OCI-LY1 (cell line): ENCODE results near the gene PPP1R14D.

Source experiments
- EZH2 ChIP-seq: fragments of 200-600 bp; sonication (generic), shearing (Covaris generic); IDR thresholded peaks from 2 replicates; pipeline ENCODE4 v1.8.0; 2017; ENCODE audit warnings: borderline replicate concordance, mixed run types, mild to moderate bottlenecking, antibody characterized with exemption, low read length, moderate library complexity, mixed read lengths
- TF ChIP-seq, protein P1 (sequence below): fragments of 200-600 bp; sonication (generic), shearing (Covaris generic); IDR thresholded peaks from 2 replicates; pipeline ENCODE4 v1.5.1; 2017; ENCODE audit warnings: mild to moderate bottlenecking, antibody characterized with exemption, low read length, moderate library complexity, mixed read lengths

DNA sequence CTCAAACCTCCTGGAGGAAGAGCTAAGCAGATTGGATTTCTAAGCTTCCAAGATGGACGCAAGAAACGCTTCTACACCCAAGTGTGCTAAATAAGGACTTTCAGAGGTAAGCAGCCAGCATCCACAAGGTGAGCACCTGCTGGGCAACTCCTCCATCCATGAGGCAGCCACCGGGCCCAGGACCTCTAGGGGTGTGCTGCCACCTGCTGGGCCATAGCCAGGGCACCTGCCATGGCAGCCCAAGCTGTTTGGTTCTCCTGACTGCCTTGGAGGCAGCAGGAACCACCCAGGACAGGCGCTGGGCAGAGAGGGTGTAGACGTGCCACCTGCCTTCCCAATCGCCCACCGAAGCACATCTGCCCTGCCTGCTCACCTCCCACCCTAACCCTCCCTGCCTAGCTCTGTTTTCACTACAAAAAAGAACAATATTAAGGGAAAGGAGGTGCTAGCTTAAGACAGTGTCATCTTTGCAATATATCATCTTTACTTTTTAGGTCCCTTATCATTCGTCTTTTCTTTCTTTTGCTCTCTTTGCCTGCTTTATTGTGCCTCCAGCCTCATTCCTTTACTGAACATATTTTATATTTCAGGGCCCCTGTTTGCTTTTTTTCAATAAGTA lies 45.8 kb downstream of the PPP1R14D start:
- TF ChIP-seq, protein P1, sequence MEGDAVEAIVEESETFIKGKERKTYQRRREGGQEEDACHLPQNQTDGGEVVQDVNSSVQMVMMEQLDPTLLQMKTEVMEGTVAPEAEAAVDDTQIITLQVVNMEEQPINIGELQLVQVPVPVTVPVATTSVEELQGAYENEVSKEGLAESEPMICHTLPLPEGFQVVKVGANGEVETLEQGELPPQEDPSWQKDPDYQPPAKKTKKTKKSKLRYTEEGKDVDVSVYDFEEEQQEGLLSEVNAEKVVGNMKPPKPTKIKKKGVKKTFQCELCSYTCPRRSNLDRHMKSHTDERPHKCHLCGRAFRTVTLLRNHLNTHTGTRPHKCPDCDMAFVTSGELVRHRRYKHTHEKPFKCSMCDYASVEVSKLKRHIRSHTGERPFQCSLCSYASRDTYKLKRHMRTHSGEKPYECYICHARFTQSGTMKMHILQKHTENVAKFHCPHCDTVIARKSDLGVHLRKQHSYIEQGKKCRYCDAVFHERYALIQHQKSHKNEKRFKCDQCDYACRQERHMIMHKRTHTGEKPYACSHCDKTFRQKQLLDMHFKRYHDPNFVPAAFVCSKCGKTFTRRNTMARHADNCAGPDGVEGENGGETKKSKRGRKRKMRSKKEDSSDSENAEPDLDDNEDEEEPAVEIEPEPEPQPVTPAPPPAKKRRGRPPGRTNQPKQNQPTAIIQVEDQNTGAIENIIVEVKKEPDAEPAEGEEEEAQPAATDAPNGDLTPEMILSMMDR, result peak; percentile 95
- no peak for TF ChIP-seq EZH2
